Activated naive CD8-positive, alpha-beta T cell treated with anti-CD3 and anti-CD28 coated beads, Interleukin-2, amount 50 U/mL, for 24 hours (primary cell): Measurements from ENCODE around the gene GOLGA8H.
"Not testable (repeated sequence)": the region's sequence is repeated elsewhere in the genome, so short reads cannot be mapped to it uniquely, and the experiment has no call there.

Experiments used
- ATAC-seq: fragments of 150-1000 bp; cut with Tn5 transposase; one replicate; pipeline ENCODE4 v1.10.0; 2021
- DNase-seq: peaks from one replicate; pipeline ENCODE4 v3.0.0; 2021
- H3K27ac Mint-ChIP-seq: one replicate; pipeline ENCODE4 v1.8.0; 2021; ENCODE audit warnings: mild to moderate bottlenecking, mixed read lengths
- H3K27me3 Mint-ChIP-seq: one replicate; pipeline ENCODE4 v1.8.0; 2021; ENCODE audit warnings: mixed read lengths
- H3K36me3 Mint-ChIP-seq: one replicate; pipeline ENCODE4 v1.8.0; 2021; ENCODE audit warnings: low read depth, mixed read lengths
- H3K4me1 Mint-ChIP-seq: one replicate; pipeline ENCODE4 v1.8.0; 2021; ENCODE audit warnings: mixed read lengths
- H3K4me3 Mint-ChIP-seq: one replicate; pipeline ENCODE4 v1.8.0; 2021; ENCODE audit warnings: mild to moderate bottlenecking, moderate library complexity, mixed read lengths
- H3K9me3 Mint-ChIP-seq: one replicate; pipeline ENCODE4 v1.8.0; 2021; ENCODE audit warnings: mixed read lengths

Gene GOLGA8H, protein sequence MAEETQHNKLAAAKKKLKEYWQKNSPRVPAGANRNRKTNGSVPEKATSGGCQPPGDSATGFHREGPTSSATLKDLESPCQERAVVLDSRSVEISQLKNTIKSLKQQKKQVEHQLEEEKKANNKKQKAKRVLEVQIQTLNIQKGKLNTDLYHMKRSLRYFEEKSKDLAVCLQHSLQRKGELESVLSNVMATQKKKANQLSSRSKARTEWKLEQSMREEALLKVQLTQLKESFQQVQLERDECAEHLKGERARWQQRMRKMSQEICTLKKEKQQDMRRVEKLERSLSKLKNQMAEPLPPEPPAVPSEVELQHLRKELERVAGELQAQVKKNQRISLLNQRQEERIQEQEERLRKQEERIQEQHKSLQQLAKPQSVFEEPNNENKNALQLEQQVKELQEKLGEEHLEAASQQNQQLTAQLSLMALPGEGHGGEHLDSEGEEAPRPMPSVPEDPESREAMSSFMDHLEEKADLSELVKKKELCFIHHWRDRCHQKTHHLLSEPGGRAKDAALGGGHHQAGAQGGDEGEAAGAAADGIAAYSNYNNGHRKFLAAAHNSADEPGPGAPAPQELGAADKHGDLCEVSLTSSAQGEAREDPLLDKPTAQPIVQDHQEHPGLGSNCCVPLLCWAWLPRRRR

DNA sequence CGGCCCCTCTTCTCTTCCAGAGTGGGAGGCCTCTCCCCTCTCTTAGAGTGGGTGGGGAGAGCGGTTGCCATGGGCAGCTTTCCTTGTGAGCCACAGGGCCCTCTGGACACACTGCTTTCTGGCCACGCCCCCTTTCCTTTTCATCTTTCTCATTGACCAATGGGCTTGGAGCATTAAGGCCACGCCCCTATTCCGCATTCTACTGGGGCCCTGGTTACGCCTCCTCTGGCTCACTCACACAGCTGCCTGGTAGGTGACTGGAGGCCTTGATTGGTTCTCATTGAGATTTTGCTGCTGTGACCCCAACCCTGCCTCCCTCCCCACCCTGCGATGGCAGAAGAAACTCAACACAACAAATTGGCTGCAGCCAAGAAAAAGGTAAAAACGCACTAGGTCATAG lies at the start of gene GOLGA8H:
GOLGA8H (plus strand) TSS at position 233 of the 400 bp plus-strand sequence; CDS start at position 331, 98 bp downstream.
- not testable (repeated sequence) for ATAC-seq, H3K4me3 Mint-ChIP-seq, H3K9me3 Mint-ChIP-seq, H3K27ac Mint-ChIP-seq, H3K4me1 Mint-ChIP-seq, H3K27me3 Mint-ChIP-seq, DNase-seq, H3K36me3 Mint-ChIP-seq

DNA sequence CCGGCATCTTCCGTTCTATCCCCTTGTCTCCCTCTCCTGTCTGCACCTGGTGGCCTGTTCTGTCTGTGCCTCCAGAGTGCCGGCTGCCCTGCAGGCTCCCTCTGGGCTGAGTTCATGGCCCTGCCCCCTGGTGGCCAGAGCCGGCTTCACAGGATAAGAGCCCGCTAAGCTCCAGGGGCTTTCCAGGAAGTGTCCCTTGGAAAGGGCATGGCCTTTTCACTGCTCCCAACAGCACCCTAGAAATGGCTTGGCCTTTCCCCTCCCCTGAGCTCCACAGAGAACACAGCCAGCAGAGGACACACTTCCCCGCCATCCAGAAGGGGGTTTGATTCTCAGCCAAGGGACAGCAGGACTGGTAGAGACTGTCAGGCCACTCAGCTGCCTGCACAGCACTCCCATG lies 36.9 kb upstream of the GOLGA8H start:
- ATAC-seq, H3K27me3 Mint-ChIP-seq, H3K36me3 Mint-ChIP-seq, H3K4me3 Mint-ChIP-seq, H3K27ac Mint-ChIP-seq, DNase-seq, H3K9me3 Mint-ChIP-seq, H3K4me1 Mint-ChIP-seq: not testable (repeated sequence)

DNA sequence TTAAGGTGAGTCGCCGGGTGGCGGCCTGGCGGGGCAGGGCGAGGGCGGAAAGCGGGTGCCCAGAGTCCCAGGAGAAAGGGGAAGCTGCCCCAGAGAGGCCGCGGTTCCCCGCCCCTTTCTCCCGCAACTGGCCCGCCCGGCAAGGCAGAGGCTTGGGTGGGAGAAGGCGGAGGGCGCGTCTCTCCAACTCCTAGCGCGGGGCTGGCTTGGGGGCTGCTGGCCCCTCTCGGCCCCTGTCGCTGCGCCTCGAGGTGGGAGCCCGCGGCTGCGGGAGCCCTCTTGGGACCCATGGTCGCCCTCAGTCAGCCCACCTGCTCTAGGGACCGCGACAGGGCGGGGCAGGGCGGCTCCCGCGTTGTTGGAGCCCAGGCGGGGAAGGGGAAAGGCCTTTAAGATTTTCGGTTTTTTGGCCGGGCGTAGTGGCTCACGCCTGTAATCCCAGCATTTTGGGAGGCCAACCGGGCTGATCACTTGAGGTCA lies 30.8 kb upstream of the GOLGA8H start:
- not testable (repeated sequence) for DNase-seq, H3K4me1 Mint-ChIP-seq, H3K36me3 Mint-ChIP-seq, H3K27ac Mint-ChIP-seq, H3K9me3 Mint-ChIP-seq, H3K27me3 Mint-ChIP-seq, H3K4me3 Mint-ChIP-seq
- ATAC-seq, result peak; percentile 52

DNA sequence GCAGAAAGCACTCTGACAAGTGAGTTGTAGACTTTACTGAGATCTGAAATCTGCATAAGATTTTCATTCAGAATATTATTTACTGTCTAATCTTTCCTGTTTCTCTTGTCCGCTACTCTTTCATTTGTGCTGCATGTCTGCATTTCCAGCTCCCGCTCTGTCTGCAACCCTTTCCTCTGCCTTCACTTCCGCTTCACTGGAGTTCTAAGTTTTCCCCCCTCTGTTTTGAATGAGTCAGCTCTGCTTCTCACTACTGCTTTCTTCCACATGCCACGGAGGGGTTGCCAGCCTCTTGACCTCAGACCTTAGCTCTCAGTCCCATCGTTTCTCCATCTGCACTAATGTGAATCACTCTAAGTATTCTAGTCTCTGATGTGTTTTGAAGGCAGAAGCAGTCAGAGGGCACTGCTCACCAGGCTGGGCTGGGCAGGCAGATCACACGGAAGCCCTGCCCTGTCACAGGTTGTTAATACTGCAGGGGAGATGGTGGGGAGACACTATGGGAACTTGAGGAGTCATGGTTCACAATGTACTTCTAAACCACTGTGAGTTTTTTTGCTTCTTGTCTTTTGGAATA lies 24.3 kb upstream of the GOLGA8H start:
- H3K4me3 Mint-ChIP-seq, DNase-seq, H3K27me3 Mint-ChIP-seq, ATAC-seq, H3K4me1 Mint-ChIP-seq, H3K36me3 Mint-ChIP-seq, H3K9me3 Mint-ChIP-seq, H3K27ac Mint-ChIP-seq: not testable (repeated sequence)

DNA sequence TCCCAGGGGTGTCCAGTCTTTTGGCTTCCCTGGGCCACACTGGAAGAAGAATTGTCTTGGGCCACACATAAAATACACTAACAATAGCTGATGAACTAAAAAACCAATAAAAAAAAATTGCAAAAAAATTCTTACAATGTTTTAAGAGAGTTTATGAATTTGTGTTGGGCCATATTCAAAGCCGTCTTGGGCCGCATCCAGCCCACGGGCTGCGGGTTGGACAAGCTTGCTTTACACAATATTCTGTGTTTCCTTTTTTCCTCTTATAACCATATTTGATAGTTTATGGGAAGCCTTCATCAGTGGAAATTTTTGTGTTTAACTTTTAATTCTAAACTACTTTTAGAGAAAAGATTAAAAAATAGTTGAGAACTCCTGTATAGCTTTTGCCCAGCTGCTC lies 23.1 kb upstream of the GOLGA8H start:
- DNase-seq, ATAC-seq, H3K36me3 Mint-ChIP-seq, H3K27me3 Mint-ChIP-seq, H3K4me3 Mint-ChIP-seq, H3K27ac Mint-ChIP-seq, H3K4me1 Mint-ChIP-seq, H3K9me3 Mint-ChIP-seq: not testable (repeated sequence)

DNA sequence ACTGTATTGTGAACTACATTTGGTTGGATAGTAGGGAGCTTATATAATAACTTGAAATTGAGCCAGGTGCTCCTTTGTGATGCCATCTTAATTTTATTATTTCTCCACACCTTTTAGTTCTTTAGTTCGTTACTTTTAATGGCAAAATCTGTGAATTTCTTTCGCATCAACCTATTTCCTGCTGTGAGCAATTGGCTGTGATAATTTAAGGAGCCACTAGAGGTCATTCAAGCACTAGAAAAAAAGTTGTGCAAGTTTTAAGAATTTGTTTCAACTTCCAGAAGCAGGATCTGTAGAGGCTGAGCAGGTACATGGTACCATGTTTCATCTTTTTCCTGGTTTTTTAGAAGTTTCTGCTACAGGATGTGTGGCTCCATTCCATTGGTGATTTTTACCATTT lies 4.9 kb upstream of the GOLGA8H start:
- not testable (repeated sequence) for H3K4me3 Mint-ChIP-seq, DNase-seq, H3K4me1 Mint-ChIP-seq, H3K27ac Mint-ChIP-seq, H3K9me3 Mint-ChIP-seq, H3K27me3 Mint-ChIP-seq, H3K36me3 Mint-ChIP-seq, ATAC-seq

DNA sequence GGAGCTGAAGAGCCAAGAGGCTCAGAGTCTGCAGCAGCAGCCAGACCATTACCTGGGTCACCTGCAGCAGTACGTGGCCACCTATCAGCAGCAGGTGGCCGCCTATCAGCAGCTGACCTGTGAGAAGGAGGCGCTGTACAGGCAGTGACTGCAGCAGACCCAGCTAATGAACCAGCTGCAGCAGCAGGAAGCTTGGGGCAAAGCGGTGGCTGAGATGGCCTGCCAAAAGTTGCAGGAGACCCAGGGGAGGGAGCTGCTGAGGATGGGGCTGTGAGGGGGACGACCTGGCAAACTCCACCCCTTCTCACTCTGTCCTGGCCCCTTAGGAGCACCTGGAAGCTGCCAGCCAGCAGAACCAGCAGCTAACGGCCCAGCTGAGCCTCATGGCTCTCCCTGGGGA lies 8.4 kb downstream of the GOLGA8H start:
- not testable (repeated sequence) for H3K36me3 Mint-ChIP-seq, H3K4me3 Mint-ChIP-seq, H3K4me1 Mint-ChIP-seq, ATAC-seq, H3K27me3 Mint-ChIP-seq, H3K9me3 Mint-ChIP-seq, DNase-seq, H3K27ac Mint-ChIP-seq

DNA sequence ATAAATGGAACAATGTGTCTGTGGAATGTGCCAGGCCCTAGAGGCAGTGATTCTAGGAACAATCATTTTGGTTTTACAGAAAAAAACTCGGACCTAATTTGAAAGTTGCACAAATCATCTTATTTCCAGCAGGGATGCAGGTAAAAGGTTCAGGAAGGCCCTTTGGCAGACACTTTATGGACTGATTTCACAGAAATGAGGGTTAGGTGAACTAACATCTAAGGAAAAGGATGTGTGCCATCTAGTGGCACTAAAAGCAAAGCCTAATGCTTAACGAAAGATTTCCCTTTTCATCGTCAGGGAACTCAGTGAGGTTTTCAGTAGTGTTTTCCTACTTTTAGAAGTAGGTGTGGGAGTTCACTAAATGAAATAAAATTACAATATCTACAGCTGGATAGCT lies 17.5 kb downstream of the GOLGA8H start:
- not testable (repeated sequence) for H3K36me3 Mint-ChIP-seq, H3K27ac Mint-ChIP-seq, H3K4me3 Mint-ChIP-seq, H3K4me1 Mint-ChIP-seq, DNase-seq, H3K9me3 Mint-ChIP-seq, ATAC-seq, H3K27me3 Mint-ChIP-seq

DNA sequence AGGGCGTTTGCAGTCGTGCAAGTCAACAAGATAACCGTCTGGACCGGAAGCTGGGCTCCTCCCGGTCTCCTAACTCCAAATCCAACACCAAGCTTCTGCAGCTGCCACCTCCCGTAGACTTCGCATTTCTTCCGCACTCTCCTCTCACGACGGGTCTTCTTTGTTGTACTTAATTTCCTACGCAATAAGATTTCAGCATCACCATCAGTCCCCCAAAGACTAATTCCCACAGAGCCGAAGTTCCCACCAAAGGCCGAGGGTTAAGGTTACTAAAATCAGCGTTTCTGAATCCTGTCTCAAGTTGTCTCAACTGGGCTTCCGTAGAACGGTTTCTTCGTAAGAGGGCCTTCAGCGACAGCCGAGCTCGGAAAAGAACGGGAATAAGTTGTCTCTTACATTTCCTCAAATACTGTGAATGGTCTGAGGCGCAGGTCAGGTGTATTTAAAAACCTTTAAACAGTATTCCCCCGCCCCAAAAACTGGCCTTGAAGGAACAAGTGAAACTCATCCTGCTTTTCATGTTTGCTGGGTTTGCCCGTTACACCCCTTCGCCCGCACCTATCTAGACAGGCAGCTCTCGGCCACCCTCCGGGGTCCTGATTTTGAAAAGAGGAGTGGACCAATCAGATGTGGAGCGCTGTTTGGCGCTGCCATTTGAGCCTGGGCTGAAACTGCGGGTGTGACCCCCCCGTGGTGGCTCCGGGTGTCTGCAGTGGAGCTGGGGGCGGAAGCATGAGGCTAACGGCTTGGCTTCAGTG lies 21.8 kb downstream of the GOLGA8H start, which contains the start of gene ARHGAP11B:
ARHGAP11B (plus strand) TSS at position 693 of the 758 bp plus-strand sequence.
- peak within 1 kb of the TSS; percentile 100 for H3K4me3 Mint-ChIP-seq
- peaks cover 17% of the 10 kb centered on the region for H3K36me3 Mint-ChIP-seq
- peak; percentile 93 for DNase-seq
- peak within 1 kb of the TSS; percentile 95 for H3K27ac Mint-ChIP-seq
- H3K9me3 Mint-ChIP-seq, H3K27me3 Mint-ChIP-seq: not testable (repeated sequence)
- peak; percentile 99 for ATAC-seq
- peaks cover 19% of the 10 kb centered on the region for H3K4me1 Mint-ChIP-seq

DNA sequence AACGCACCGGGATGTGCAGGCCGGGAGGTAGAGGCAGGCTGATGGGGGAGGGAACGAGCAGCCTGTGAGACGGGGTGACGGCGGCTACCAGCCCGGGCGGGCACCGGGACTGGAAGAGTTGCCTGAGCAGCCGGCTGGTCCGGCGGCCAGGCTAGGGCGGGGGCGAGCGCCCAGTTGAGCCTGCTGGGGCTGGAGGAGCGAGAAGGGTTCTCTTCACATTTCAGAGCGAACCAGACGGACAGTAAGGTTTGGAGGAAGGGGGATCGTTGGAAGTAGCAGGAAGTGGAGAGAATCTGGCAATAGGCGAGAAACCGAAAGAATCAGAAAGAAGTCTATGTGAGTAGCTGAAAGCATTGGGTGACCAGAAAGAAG lies 22.4 kb downstream of the GOLGA8H start:
- not testable (repeated sequence) for H3K9me3 Mint-ChIP-seq, DNase-seq, H3K27me3 Mint-ChIP-seq, ATAC-seq
- Mint-ChIP-seq H3K36me3 (peaks cover 17% of the 10 kb centered on the region), H3K4me1 (peaks cover 19% of the 10 kb centered on the region), H3K27ac (peak overlapping the region; percentile 95), H3K4me3 (peak overlapping the region; percentile 100)

DNA sequence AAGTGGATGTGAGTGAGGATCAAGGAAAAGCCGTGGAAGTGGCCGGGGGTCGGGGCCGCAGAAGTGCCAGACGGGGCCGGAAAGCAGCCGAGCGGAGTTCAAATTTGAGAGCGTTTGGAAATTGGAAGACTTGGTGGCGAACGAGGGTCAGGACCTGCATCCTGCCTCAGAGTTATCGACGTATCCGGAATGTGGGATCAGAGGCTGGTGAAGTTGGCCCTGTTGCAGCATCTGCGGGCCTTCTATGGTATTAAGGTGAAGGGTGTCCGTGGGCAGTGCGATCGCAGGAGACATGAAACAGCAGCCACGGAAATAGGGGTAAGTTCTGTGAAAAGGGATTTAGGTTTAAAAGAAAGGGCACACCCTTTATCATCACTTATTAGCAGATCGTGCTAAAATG lies 22.8 kb downstream of the GOLGA8H start:
- Mint-ChIP-seq H3K4me1 (peaks cover 19% of the 10 kb centered on the region), H3K36me3 (peaks cover 17% of the 10 kb centered on the region), H3K4me3 (peak overlapping the region; percentile 100), H3K27ac (peak overlapping the region; percentile 95)
- not testable (repeated sequence) for DNase-seq, ATAC-seq, H3K9me3 Mint-ChIP-seq, H3K27me3 Mint-ChIP-seq

DNA sequence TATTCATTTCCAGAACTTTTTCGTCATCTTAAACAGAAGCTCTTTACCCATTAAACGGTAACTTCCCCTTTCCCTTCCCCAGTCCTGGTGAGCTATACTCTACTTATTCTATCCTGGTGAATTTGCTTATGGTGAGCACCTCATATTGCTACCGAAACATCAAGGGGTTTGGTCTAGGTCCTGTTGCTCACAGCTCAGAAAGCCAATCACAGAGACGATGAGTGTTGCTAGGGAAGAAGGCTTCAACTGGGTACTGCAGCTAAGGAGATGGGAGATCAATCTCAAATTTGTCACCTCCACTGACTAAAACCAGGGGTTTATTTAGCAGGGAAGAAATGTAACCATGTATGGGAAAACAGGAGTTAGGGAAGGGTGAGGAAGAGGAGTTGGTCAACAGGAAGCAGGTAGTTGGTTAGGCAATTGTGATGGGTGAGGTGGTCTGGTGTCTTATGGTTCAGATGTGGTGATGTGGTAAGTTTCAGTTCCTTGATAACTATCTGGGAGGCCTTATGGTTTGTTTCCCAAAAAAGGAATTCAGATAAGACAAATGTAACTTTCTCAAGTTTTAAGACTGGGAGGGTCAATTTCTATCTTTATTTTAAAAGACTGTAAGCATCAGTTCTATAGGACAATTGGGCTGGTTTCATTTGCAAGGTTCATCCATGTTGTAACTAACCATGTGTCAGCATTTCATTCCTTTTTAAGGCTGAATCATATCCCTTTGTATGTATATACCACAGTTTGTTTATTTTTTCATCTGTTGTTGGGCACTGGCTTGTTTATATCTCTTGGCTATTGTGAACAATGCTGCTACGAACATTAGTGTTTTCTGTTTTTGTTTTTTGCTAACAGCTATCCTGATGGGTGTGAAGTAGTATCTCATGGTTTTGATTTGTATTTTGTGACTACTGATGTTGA lies 46.4 kb downstream of the GOLGA8H start:
- H3K27ac Mint-ChIP-seq, result no peak overlapping the region
- no peaks in the 10 kb centered on the region for H3K27me3 Mint-ChIP-seq
- peaks cover 14% of the 10 kb centered on the region for H3K4me1 Mint-ChIP-seq
- H3K36me3 Mint-ChIP-seq, result peaks cover 43% of the 10 kb centered on the region
- no peak for DNase-seq
- ATAC-seq, result no peak
- H3K4me3 Mint-ChIP-seq, result no peak overlapping the region
- no peaks in the 10 kb centered on the region for H3K9me3 Mint-ChIP-seq

DNA sequence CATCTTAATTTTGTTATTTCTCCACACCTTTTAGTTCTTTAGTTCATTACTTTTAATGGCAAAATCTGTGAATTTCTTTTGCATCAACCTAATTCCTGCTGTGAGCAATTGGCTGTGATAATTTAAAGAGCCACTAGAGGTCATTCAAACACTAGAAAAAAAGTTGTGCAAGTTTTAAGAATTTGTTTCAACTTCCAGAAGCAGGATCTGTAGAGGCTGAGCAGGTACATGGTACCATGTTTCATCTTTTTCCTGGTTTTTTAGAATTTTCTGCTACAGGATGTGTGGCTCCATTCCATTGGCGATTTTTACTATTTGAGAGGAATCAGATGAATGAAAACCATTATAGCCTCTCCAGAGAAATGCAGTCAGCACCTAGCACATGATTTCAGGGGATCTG lies 57.3 kb downstream of the GOLGA8H start:
- H3K9me3 Mint-ChIP-seq, H3K27ac Mint-ChIP-seq, H3K4me1 Mint-ChIP-seq, H3K27me3 Mint-ChIP-seq, DNase-seq, ATAC-seq, H3K4me3 Mint-ChIP-seq: not testable (repeated sequence)
- peaks cover 22% of the 10 kb centered on the region for H3K36me3 Mint-ChIP-seq
